ENCODE data around the gene TMEM135. TPM values are rescaled to one million over a fixed set of nuclear protein-coding genes. Genes with fewer than 3 reads are reported as not detected.

TMEM135 gene
- total RNA-seq, 2 experiments from 2014 or later = 14.1 to 15.6 TPM

DNA sequence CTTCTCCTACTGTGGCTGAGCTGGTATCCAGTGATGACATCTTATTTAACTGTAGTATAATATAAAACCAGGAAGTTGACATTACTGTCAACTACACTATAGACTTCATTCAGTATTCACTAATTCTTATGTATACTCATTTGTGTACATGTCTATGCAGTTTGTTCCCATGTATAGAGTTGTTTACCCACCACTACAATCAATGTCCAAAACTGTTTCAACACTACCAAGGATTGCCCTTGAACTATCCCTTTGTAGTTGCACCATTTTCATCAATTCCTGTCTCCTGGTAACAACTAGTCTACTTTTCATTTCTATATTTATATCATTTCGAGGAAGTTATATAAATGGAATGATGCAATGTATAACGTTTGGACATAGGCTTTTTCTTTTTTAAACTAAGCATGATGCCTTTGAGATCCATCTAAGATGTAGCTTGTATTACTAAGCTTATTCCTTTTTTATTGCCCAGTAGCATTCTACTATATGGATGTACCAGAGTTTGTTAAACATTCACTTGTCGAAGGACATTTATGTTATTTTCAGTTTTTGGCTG is 39.2 kb downstream of the TMEM135 start:
- ATAC-seq (ENCODE audit: poor library complexity) = no peak
- ChIA-PET CTCF (no interaction called here), POLR2A (no interaction called here)
- Mint-ChIP-seq H3K4me1 (ENCODE audit: low read depth) (peaks cover 12% of the 10 kb centered on the region), H3K9me3 (no peaks in the 10 kb centered on the region), H3K36me3 (ENCODE audit: low read depth) (peaks cover 51% of the 10 kb centered on the region), H3K4me3 (no peak overlapping the region), H3K27me3 (no peaks in the 10 kb centered on the region), H3K27ac (no peak overlapping the region)
- H3K27ac ChIP-seq (ENCODE audit: low read depth in 1 of 2, low read length in 2 of 2) = no peak overlapping the region
- no peak overlapping the region for H3K4me3 ChIP-seq (ENCODE audit: low read length)
- no peaks in the 10 kb centered on the region for H3K4me1 ChIP-seq (ENCODE audit: insufficient read depth, low read length)
- peaks cover 21% of the 10 kb centered on the region for H3K36me3 ChIP-seq (ENCODE audit: insufficient read depth, low read length)
- no peak for DNase-seq
- no peaks in the 10 kb centered on the region for H3K9me3 ChIP-seq (ENCODE audit: control insufficient read depth in 1 of 2, insufficient read depth in 1 of 2, low read length in 2 of 2)
- intact Hi-C loops (cut with DNase I, micrococcal nuclease) = no loop called here
- H3K27me3 ChIP-seq (ENCODE audit: control insufficient read depth in 1 of 2, insufficient read depth in 2 of 2, low read length in 2 of 2) = no peaks in the 10 kb centered on the region
- TF ChIP-seq, protein P1, sequence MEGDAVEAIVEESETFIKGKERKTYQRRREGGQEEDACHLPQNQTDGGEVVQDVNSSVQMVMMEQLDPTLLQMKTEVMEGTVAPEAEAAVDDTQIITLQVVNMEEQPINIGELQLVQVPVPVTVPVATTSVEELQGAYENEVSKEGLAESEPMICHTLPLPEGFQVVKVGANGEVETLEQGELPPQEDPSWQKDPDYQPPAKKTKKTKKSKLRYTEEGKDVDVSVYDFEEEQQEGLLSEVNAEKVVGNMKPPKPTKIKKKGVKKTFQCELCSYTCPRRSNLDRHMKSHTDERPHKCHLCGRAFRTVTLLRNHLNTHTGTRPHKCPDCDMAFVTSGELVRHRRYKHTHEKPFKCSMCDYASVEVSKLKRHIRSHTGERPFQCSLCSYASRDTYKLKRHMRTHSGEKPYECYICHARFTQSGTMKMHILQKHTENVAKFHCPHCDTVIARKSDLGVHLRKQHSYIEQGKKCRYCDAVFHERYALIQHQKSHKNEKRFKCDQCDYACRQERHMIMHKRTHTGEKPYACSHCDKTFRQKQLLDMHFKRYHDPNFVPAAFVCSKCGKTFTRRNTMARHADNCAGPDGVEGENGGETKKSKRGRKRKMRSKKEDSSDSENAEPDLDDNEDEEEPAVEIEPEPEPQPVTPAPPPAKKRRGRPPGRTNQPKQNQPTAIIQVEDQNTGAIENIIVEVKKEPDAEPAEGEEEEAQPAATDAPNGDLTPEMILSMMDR (IDR thresholded peaks at IDR 0.05) = no peak

DNA sequence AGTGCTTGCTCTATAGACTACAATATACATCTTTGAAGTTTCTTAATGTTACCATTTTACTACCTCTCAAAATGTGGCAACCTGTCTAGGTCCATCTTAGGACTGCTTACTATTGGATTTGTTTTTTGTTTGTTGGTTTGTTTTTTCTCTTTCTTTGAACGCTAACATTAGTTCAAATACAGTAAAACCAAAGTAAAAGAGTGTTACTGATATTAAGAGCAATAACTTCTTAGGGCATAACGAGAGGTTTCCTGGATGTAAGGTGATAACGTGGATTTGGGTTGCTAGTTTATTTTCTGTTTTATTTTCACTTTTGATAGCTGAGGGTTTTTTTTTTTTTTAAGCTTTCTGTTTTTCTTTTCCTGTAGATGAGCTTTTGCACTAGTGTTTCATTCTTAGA is 43.6 kb downstream of the TMEM135 start:
- TF ChIP-seq, protein P1 (IDR thresholded peaks at IDR 0.05) = no peak
- ATAC-seq (ENCODE audit: poor library complexity) = peak; percentile 49
- Histone ChIP-seq H3K4me1 (ENCODE audit: insufficient read depth, low read length) (no peaks in the 10 kb centered on the region), H3K4me3 (ENCODE audit: low read length) (peak overlapping the region; percentile 39), H3K27me3 (ENCODE audit: control insufficient read depth in 1 of 2, insufficient read depth in 2 of 2, low read length in 2 of 2) (no peaks in the 10 kb centered on the region), H3K27ac (ENCODE audit: low read depth in 1 of 2, low read length in 2 of 2) (peak overlapping the region in 1 of 2 donors; percentile 2), H3K9me3 (ENCODE audit: control insufficient read depth in 1 of 2, insufficient read depth in 1 of 2, low read length in 2 of 2) (peaks cover 0 to 3% of the 10 kb centered on the region in 2 experiments), H3K36me3 (ENCODE audit: insufficient read depth, low read length) (peaks cover 5% of the 10 kb centered on the region)
- ChIA-PET CTCF (interaction anchor here (1.9 kb wide), 1 partner anchor 16 kb away, joined by 7 read pairs; no protein-coding TSS in a partner anchor), POLR2A (interaction anchor here (1.0 kb wide), 1 partner anchor 44 kb away, joined by 3 read pairs; the partner anchor contains the start of gene TMEM135)
- Mint-ChIP-seq H3K36me3 (ENCODE audit: low read depth) (peaks cover 46% of the 10 kb centered on the region), H3K27ac (peak overlapping the region; percentile 81), H3K9me3 (no peaks in the 10 kb centered on the region), H3K4me1 (ENCODE audit: low read depth) (peaks cover 26% of the 10 kb centered on the region), H3K4me3 (peak overlapping the region; percentile 89), H3K27me3 (no peaks in the 10 kb centered on the region)
- peak in 3 of 14 experiments; percentile 26 to 50 (median 27) for DNase-seq
- intact Hi-C loops (cut with DNase I, micrococcal nuclease) = loop anchor here in 1 of 2 experiments (10.0 kb wide), 1 partner anchor 47 kb away; the partner anchor contains the start of gene TMEM135

DNA sequence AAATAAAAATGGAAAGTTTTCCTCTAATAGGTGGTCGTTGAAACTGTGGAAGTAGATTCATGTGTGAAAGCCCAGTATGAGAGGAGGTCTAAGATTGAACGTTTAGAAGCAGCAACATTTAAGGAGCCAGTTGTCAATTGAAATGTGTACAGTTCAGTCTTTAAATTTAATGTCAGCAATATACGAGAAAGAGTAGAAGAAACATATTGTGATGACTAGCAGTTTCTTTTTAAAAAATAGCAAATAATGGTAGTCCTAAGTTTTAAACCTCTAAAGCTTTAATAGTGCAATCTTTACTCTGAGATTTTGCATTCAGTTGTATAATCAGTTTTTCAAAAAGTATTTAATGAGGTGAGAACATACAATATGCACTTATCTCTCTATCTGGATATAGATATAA is 44.9 kb downstream of the TMEM135 start:
- H3K27ac Mint-ChIP-seq = no peak overlapping the region
- CTCF ChIA-PET = interaction anchor here (1.9 kb wide), 1 partner anchor 15 kb away, joined by 7 read pairs; no protein-coding TSS in a partner anchor
- no peaks in the 10 kb centered on the region for H3K27me3 ChIP-seq (ENCODE audit: control insufficient read depth in 1 of 2, insufficient read depth in 2 of 2, low read length in 2 of 2)
- no peaks in the 10 kb centered on the region for H3K9me3 Mint-ChIP-seq
- peaks cover 0 to 4% of the 10 kb centered on the region in 2 experiments for H3K9me3 ChIP-seq (ENCODE audit: control insufficient read depth in 1 of 2, insufficient read depth in 1 of 2, low read length in 2 of 2)
- intact Hi-C loops (cut with DNase I, micrococcal nuclease) = loop anchor here in 1 of 2 experiments (10.0 kb wide), 1 partner anchor 48 kb away; the partner anchor contains the start of gene TMEM135
- no peaks in the 10 kb centered on the region for H3K27me3 Mint-ChIP-seq
- no peaks in the 10 kb centered on the region for H3K36me3 ChIP-seq (ENCODE audit: insufficient read depth, low read length)
- peaks cover 26% of the 10 kb centered on the region for H3K4me1 Mint-ChIP-seq (ENCODE audit: low read depth)
- H3K27ac ChIP-seq (ENCODE audit: low read depth in 1 of 2, low read length in 2 of 2) = no peak overlapping the region
- no peak overlapping the region for H3K4me3 ChIP-seq (ENCODE audit: low read length)
- TF ChIP-seq, protein P1 (IDR thresholded peaks at IDR 0.05) = no peak
- no peaks in the 10 kb centered on the region for H3K4me1 ChIP-seq (ENCODE audit: insufficient read depth, low read length)
- H3K36me3 Mint-ChIP-seq (ENCODE audit: low read depth) = peaks cover 44% of the 10 kb centered on the region
- H3K4me3 Mint-ChIP-seq = no peak overlapping the region
- POLR2A ChIA-PET = no interaction called here
- ATAC-seq (ENCODE audit: poor library complexity) = no peak
- no peak for DNase-seq
